HepG2 (cell line): ENCODE measurements around the gene HCFC1R1. TPM values are rescaled to one million over a fixed set of nuclear protein-coding genes. Genes with fewer than 3 reads are reported as not detected.

Experiments used
- CEBPZ ChIP-seq: IDR thresholded peaks from 2 replicates; pipeline ENCODE4 v1.6.1; 2012; ENCODE audit warnings: low read length, improper control_type of control experiment
- FLYWCH1 ChIP-seq: sonication (generic); formaldehyde crosslinking; IDR thresholded peaks from 2 replicates; pipeline ENCODE4 v1.8.1; 2023; ENCODE audit warnings: mild to moderate bottlenecking, missing genetic modification reagents
- GABPB1 ChIP-seq: IDR thresholded peaks from 2 replicates; pipeline ENCODE4 v1.6.1; 2016; ENCODE audit warnings: mild to moderate bottlenecking, missing genetic modification reagents, moderate library complexity, missing compliant biosample characterization
- GFI1 ChIP-seq: sonication (generic); formaldehyde crosslinking; IDR thresholded peaks from 2 replicates; pipeline ENCODE4 v1.5.0; 2020; ENCODE audit warnings: missing genetic modification reagents, mild to moderate bottlenecking, borderline replicate concordance
- HDAC1 ChIP-seq: sonication (generic); formaldehyde crosslinking; IDR thresholded peaks from 2 replicates; pipeline ENCODE4 v1.5.1; 2020; ENCODE audit warnings: mild to moderate bottlenecking, missing genetic modification reagents
- ISX ChIP-seq: sonication (generic); formaldehyde crosslinking; conservative IDR thresholded peaks from 2 replicates; pipeline ENCODE4 v1.5.0; 2020; ENCODE audit warnings: missing genetic modification reagents
- KAT8 ChIP-seq: IDR thresholded peaks from 2 replicates; pipeline ENCODE4 v1.6.1; 2016; ENCODE audit warnings: missing genetic modification reagents, missing compliant biosample characterization
- MAFF ChIP-seq: IDR thresholded peaks from 2 replicates; pipeline ENCODE4 v1.6.1; 2011; ENCODE audit warnings: low read depth, low read length, improper control_type of control experiment
- PHF21A ChIP-seq: sonication (generic); formaldehyde crosslinking; IDR thresholded peaks from 2 replicates; pipeline ENCODE4 v1.5.0; 2020; ENCODE audit warnings: mild to moderate bottlenecking, missing genetic modification reagents
- POLR2AphosphoS2 ChIP-seq: IDR thresholded peaks from 2 replicates; pipeline ENCODE4 v1.6.1; 2011; ENCODE audit warnings: low read depth, low read length, improper control_type of control experiment
- RXRB ChIP-seq: IDR thresholded peaks from 2 replicates; pipeline ENCODE4 v1.6.1; 2016; ENCODE audit warnings: borderline replicate concordance, missing genetic modification reagents, missing compliant biosample characterization
- SAP130 ChIP-seq: IDR thresholded peaks from 2 replicates; pipeline ENCODE4 v1.6.1; 2016; ENCODE audit warnings: low read depth
- SP5 ChIP-seq: IDR thresholded peaks from 2 replicates; pipeline ENCODE4 v1.6.1; 2016; ENCODE audit warnings: low read depth, borderline replicate concordance
- TCF12 ChIP-seq, 2 experiments: fragments of 450-650 bp in 1 of 2; sonication (generic) in 1 of 2; formaldehyde crosslinking in 1 of 2; IDR thresholded peaks; 2 replicates each; pipeline versions ENCODE4 v1.6.1 to v1.8.0; 2017 to 2022; ENCODE audit warnings: antibody characterized with exemption in 1 of 2, mild to moderate bottlenecking in 1 of 2, missing genetic modification reagents in 1 of 2, moderate library complexity in 1 of 2
- TEAD2 ChIP-seq: sonication (generic); formaldehyde crosslinking; IDR thresholded peaks from 2 replicates; pipeline ENCODE4 v1.9.0; 2021; ENCODE audit warnings: missing genetic modification reagents
- TP53 ChIP-seq: sonication (generic); formaldehyde crosslinking; conservative IDR thresholded peaks from 2 replicates; pipeline ENCODE4 v1.4.0; 2020; ENCODE audit warnings: missing genetic modification reagents
- ZBTB7B ChIP-seq: sonication (generic); formaldehyde crosslinking; IDR thresholded peaks from 2 replicates; pipeline ENCODE4 v1.4.0; 2020; ENCODE audit warnings: missing genetic modification reagents
- ZFP82 ChIP-seq: sonication (generic); formaldehyde crosslinking; IDR thresholded peaks from 2 replicates; pipeline ENCODE4 v1.5.1; 2020; ENCODE audit warnings: mild to moderate bottlenecking, missing genetic modification reagents, borderline replicate concordance
- ZNF124 ChIP-seq: sonication (generic); formaldehyde crosslinking; IDR thresholded peaks from 2 replicates; pipeline ENCODE4 v1.4.0; 2020; ENCODE audit warnings: missing genetic modification reagents
- ZNF225 ChIP-seq: sonication (generic); formaldehyde crosslinking; IDR thresholded peaks from 2 replicates; pipeline ENCODE4 v1.4.0; 2020; ENCODE audit warnings: mild to moderate bottlenecking, missing genetic modification reagents
- ZNF34 ChIP-seq: sonication (generic); formaldehyde crosslinking; IDR thresholded peaks from 2 replicates; pipeline ENCODE4 v1.4.0; 2020; ENCODE audit warnings: mild to moderate bottlenecking, missing genetic modification reagents, borderline replicate concordance
- ZNF747 ChIP-seq: sonication (generic); formaldehyde crosslinking; IDR thresholded peaks from 2 replicates; pipeline ENCODE4 v1.8.1; 2023; ENCODE audit warnings: missing genetic modification reagents, mild to moderate bottlenecking, borderline replicate concordance
- ZNF777 ChIP-seq: sonication (generic); formaldehyde crosslinking; IDR thresholded peaks from 2 replicates; pipeline ENCODE4 v1.4.0; 2020; ENCODE audit warnings: missing genetic modification reagents
- polyA plus RNA-seq, 8 experiments: library from polyadenylated mRNA; depleted of rRNA in 3 of 8; stranded (reverse) in 7 of 8; unstranded in 1 of 8; fragments of >200 nt; fragmentation: Illumina TruSeq in 4 of 8; extraction: Trizol in 4 of 8; gene quantifications; 2 replicates each; pipeline versions ENCODE4 v1.2.1 to v1.2.3, GENCODE V29; 2011 to 2016; ENCODE audit warnings: low read depth in 4 of 8, missing spikeins in 1 of 8, mixed read lengths in 1 of 8; ENCODE audit not compliant: insufficient read depth in 1 of 8
- total RNA-seq, 5 experiments: library from RNA; depleted of rRNA; stranded (reverse); fragments of >200 nt; fragmentation: Illumina TruSeq; extraction: Trizol; gene quantifications; 2 replicates each; pipeline ENCODE4 v1.2.3, GENCODE V29; 2016; ENCODE audit warnings: low read depth in 1 of 5
- TF ChIP-seq, protein P1 (sequence below): IDR thresholded peaks from 2 replicates; pipeline ENCODE4 v1.6.1; 2016; ENCODE audit warnings: missing genetic modification reagents, missing compliant biosample characterization
- TF ChIP-seq, protein P2 (sequence below): sonication (generic); formaldehyde crosslinking; IDR thresholded peaks from 2 replicates; pipeline ENCODE4 v1.4.0; 2020; ENCODE audit warnings: mild to moderate bottlenecking, missing genetic modification reagents

The HCFC1R1 gene
- total and polyA plus RNA-seq, 2 of the 13 experiments (the other 11 are each of a cell fraction or from before 2014, with no cell fraction given): 13.8 to 16.1 TPM

GRCh38 chr16:3009568-3010390 lies 14.0 kb downstream of the HCFC1R1 start (continued):
- TF ChIP-seq TCF12 (IDR thresholded peaks at IDR 0.05) (no peak), TCF12 (CRISPR knock-in tag; IDR thresholded peaks at IDR 0.05) (no peak), ZNF225 (CRISPR knock-in tag) (no peak), SAP130 (peak; percentile 45), ZNF747 (CRISPR knock-in tag) (no peak), ZNF34 (CRISPR knock-in tag) (no peak), POLR2AphosphoS2 (no peak), ZNF777 (0 out of 2 replicates have a peak, but pooled peaks have one; percentile 30), CEBPZ (no peak), SP5 (0 out of 2 replicates have a peak, but pooled peaks have one; percentile 31), ISX (CRISPR knock-in tag) (no peak), FLYWCH1 (no peak), GABPB1 (CRISPR knock-in tag) (0 out of 2 replicates have a peak, but pooled peaks have one; percentile 15), RXRB (CRISPR knock-in tag) (0 out of 2 replicates have a peak, but pooled peaks have one; percentile 16), PHF21A (CRISPR knock-in tag) (peak; percentile 75), GFI1 (CRISPR knock-in tag) (peak; percentile 88), KAT8 (CRISPR knock-in tag) (0 out of 2 replicates have a peak, but pooled peaks have one; percentile 29), ZFP82 (peak; percentile 60; the same call in 1 of the 2 replicates), ZBTB7B (CRISPR knock-in tag) (peak; percentile 81), TEAD2 (CRISPR knock-in tag) (no peak), MAFF (no peak), HDAC1 (peak; percentile 54), TP53 (no peak), ZNF124 (no peak)
- TF ChIP-seq, protein P1, sequence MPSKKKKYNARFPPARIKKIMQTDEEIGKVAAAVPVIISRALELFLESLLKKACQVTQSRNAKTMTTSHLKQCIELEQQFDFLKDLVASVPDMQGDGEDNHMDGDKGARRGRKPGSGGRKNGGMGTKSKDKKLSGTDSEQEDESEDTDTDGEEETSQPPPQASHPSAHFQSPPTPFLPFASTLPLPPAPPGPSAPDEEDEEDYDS (CRISPR knock-in tag): no peak
- TF ChIP-seq, protein P2, sequence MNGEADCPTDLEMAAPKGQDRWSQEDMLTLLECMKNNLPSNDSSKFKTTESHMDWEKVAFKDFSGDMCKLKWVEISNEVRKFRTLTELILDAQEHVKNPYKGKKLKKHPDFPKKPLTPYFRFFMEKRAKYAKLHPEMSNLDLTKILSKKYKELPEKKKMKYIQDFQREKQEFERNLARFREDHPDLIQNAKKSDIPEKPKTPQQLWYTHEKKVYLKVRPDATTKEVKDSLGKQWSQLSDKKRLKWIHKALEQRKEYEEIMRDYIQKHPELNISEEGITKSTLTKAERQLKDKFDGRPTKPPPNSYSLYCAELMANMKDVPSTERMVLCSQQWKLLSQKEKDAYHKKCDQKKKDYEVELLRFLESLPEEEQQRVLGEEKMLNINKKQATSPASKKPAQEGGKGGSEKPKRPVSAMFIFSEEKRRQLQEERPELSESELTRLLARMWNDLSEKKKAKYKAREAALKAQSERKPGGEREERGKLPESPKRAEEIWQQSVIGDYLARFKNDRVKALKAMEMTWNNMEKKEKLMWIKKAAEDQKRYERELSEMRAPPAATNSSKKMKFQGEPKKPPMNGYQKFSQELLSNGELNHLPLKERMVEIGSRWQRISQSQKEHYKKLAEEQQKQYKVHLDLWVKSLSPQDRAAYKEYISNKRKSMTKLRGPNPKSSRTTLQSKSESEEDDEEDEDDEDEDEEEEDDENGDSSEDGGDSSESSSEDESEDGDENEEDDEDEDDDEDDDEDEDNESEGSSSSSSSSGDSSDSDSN: peak; percentile 36; the same call in 1 of the 2 replicates
